Measurements from ENCODE around the gene PISD.

- TF ChIP-seq POLR2A (IDR thresholded peaks at IDR 0.05) (no peak), CTCF (IDR thresholded peaks at IDR 0.05 in 4 of 5, conservative IDR thresholded peaks at IDR 0.05 in 1 of 5) (no peak)
Observed at GRCh38 chr22:31578171-31578570, 83.8 kb downstream of the PISD start.
